ENCODE results near the gene TES.

DNA sequence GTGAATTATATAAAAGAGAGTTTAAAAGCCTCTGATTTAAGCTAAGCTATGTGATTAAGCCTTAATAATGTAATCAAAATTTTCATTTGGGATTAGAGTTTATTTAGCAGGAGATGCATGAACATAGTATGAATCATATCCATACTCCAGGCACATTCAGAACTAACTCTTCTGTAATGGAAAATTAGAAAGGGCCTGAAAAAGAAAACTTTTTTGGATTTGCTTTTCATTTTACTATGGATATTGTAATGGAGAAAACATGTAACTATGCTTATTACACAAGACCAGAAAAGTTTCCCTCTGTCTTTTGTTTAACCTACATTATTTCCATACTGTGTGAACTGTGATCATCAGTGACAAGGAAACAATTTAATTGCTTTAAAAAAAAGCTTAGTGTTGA, 22.0 kb downstream of the TES start:
- TF ChIP-seq, protein P1, sequence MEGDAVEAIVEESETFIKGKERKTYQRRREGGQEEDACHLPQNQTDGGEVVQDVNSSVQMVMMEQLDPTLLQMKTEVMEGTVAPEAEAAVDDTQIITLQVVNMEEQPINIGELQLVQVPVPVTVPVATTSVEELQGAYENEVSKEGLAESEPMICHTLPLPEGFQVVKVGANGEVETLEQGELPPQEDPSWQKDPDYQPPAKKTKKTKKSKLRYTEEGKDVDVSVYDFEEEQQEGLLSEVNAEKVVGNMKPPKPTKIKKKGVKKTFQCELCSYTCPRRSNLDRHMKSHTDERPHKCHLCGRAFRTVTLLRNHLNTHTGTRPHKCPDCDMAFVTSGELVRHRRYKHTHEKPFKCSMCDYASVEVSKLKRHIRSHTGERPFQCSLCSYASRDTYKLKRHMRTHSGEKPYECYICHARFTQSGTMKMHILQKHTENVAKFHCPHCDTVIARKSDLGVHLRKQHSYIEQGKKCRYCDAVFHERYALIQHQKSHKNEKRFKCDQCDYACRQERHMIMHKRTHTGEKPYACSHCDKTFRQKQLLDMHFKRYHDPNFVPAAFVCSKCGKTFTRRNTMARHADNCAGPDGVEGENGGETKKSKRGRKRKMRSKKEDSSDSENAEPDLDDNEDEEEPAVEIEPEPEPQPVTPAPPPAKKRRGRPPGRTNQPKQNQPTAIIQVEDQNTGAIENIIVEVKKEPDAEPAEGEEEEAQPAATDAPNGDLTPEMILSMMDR (IDR thresholded peaks at IDR 0.05; ENCODE audit: borderline replicate concordance, extremely low read depth, low read length, poor library complexity, severe bottlenecking) = no peak
- TF ChIP-seq EZH2 (IDR thresholded peaks at IDR 0.05; ENCODE audit: borderline replicate concordance, low read depth, low read length, severe bottlenecking) = no peak

Data from DND-41 (cell line).